SK-N-SH treated with all-trans-retinoic acid at 6 μM for 48 hours (cell line): ENCODE measurements around the gene KLF18.

Source experiments
- ATAC-seq: fragments of 200-7000 bp; cut with Tn5 transposase; 3 replicates; pipeline ENCODE4 v1.9.1; 2020; ENCODE audit warnings: mild to moderate bottlenecking, moderate library complexity
- ARNTL ChIP-seq: fragments of 450-650 bp; formaldehyde crosslinking; IDR thresholded peaks from 2 replicates; pipeline ENCODE4 v1.5.0; 2020; ENCODE audit warnings: low read depth, mild to moderate bottlenecking, moderate library complexity, borderline replicate concordance
- ESRRG ChIP-seq: fragments of 250-450 bp; sonication (Bioruptor Pico); IDR thresholded peaks from 2 replicates; pipeline ENCODE4 v1.6.1; 2021; ENCODE audit warnings: mild to moderate bottlenecking
- GLIS3 ChIP-seq: fragments of 250-450 bp; sonication (Bioruptor Pico); IDR thresholded peaks from 2 replicates; pipeline ENCODE4 v1.5.0; 2020; ENCODE audit warnings: mild to moderate bottlenecking, moderate library complexity
- ISL1 ChIP-seq: fragments of 250-450 bp; sonication (Bioruptor Pico); IDR thresholded peaks from 2 replicates; pipeline ENCODE4 v2.1.2; 2022; ENCODE audit warnings: mild to moderate bottlenecking, moderate library complexity
- OSR1 ChIP-seq: fragments of 250-450 bp; sonication (Bioruptor Pico); IDR thresholded peaks from 2 replicates; pipeline ENCODE4 v1.8.0; 2022; ENCODE audit warnings: moderate library complexity, mild to moderate bottlenecking, inconsistent platforms
- PPARA ChIP-seq: fragments of 250-450 bp; sonication (Bioruptor Pico); IDR thresholded peaks from 2 replicates; pipeline ENCODE4 v1.5.0; 2020; ENCODE audit warnings: mild to moderate bottlenecking, borderline replicate concordance
- RARB ChIP-seq: fragments of 250-450 bp; sonication (Bioruptor Pico); IDR thresholded peaks from 2 replicates; pipeline ENCODE4 v1.8.0; 2021; ENCODE audit warnings: mild to moderate bottlenecking, moderate library complexity
- SNAI2 ChIP-seq: fragments of 250-450 bp; sonication (Bioruptor Pico); IDR thresholded peaks from 2 replicates; pipeline ENCODE4 v1.5.0; 2020; ENCODE audit warnings: mild to moderate bottlenecking, moderate library complexity
- TCF4 ChIP-seq: fragments of 250-450 bp; sonication (Bioruptor Pico); IDR thresholded peaks from 2 replicates; pipeline ENCODE4 v1.8.0; 2021; ENCODE audit warnings: mild to moderate bottlenecking, moderate library complexity, borderline replicate concordance
- TOX ChIP-seq: fragments of 250-450 bp; sonication (Bioruptor Pico); IDR thresholded peaks from 2 replicates; pipeline ENCODE4 v1.8.0; 2021; ENCODE audit warnings: mild to moderate bottlenecking, moderate library complexity, borderline replicate concordance
- ZFP3 ChIP-seq: fragments of 250-450 bp; sonication (Bioruptor Pico); IDR thresholded peaks from 2 replicates; pipeline ENCODE4 v1.5.0; 2020; ENCODE audit warnings: mild to moderate bottlenecking, moderate library complexity
- ZFP30 ChIP-seq: fragments of 450-650 bp; formaldehyde crosslinking; IDR thresholded peaks from 2 replicates; pipeline ENCODE4 v1.5.0; 2022; ENCODE audit warnings: mild to moderate bottlenecking, moderate library complexity
- ZNF565 ChIP-seq: fragments of 450-650 bp; formaldehyde crosslinking; conservative IDR thresholded peaks from 2 replicates; pipeline ENCODE4 v1.5.0; 2020; ENCODE audit warnings: low read depth, mild to moderate bottlenecking, moderate library complexity
- ZNF8 ChIP-seq: fragments of 450-650 bp; formaldehyde crosslinking; IDR thresholded peaks from 2 replicates; pipeline ENCODE4 v1.5.0; 2020; ENCODE audit warnings: mild to moderate bottlenecking, moderate library complexity
- TF ChIP-seq, protein P1 (sequence below): fragments of 250-450 bp; sonication (Bioruptor Pico); IDR thresholded peaks from 2 replicates; pipeline ENCODE4 v1.5.1; 2021; ENCODE audit warnings: mild to moderate bottlenecking, moderate library complexity
- TF ChIP-seq, protein P2 (sequence below): fragments of 250-450 bp; sonication (Bioruptor Pico); IDR thresholded peaks from 2 replicates; pipeline ENCODE4 v1.5.0; 2020; ENCODE audit warnings: mild to moderate bottlenecking, moderate library complexity
- TF ChIP-seq, protein P3 (sequence below): fragments of 250-450 bp; sonication (Bioruptor Pico); IDR thresholded peaks from 2 replicates; pipeline ENCODE4 v1.8.0; 2021; ENCODE audit warnings: low read depth, mild to moderate bottlenecking, moderate library complexity, borderline replicate concordance
- TF ChIP-seq, protein P4 (sequence below): fragments of 250-450 bp; sonication (Bioruptor Pico); IDR thresholded peaks from 2 replicates; pipeline ENCODE4 v1.8.0; 2020; ENCODE audit warnings: mild to moderate bottlenecking, moderate library complexity, borderline replicate concordance
- TF ChIP-seq, protein P5 (sequence below): fragments of 250-450 bp; sonication (Bioruptor Pico); IDR thresholded peaks from 2 replicates; pipeline ENCODE4 v1.5.1; 2020; ENCODE audit warnings: low read depth, mild to moderate bottlenecking, moderate library complexity

KLF18 gene

DNA sequence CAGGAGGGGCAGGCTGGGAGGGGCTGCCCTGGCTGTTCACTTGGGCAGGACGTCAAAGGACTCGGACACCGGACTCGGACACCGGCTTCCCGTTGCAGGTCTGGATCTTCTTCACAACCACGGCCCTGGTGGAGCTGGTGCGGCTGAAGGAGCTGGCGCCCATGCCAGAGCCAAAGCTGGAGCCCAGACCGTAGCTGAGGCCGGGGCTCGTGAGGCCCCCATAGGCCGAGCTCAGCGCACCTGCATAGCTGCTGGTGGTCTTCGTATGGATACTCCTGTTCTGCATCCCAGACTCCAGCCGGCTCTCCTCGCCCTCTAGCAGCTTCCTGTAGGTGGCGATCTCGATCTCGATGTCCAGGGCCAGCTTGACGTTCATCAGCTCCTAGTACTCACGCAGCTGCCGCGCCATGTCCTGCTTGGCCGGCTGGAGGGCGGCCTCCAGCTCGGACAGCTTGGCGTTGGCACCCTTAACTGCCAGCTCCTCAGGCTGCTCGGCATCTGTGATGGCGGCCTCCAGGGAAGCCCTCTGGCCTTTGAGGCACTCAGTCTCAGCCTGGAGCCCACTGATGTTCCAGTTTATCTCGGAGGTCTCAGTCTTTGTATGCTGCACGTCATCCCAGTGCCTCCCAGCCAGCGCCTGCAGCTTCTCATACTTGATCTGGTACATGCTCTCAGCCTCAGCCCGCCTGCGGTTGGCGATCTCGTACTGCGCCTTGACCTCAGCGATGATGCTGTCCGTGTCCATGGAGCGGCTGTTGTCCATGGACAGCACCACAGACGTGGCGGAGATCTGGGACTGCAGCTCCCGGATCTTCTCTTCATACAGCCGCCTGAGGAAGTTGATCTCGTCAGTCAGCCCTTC lies 37.9 kb downstream of the KLF18 start:
- ATAC-seq: no peak
- TF ChIP-seq, protein P1, sequence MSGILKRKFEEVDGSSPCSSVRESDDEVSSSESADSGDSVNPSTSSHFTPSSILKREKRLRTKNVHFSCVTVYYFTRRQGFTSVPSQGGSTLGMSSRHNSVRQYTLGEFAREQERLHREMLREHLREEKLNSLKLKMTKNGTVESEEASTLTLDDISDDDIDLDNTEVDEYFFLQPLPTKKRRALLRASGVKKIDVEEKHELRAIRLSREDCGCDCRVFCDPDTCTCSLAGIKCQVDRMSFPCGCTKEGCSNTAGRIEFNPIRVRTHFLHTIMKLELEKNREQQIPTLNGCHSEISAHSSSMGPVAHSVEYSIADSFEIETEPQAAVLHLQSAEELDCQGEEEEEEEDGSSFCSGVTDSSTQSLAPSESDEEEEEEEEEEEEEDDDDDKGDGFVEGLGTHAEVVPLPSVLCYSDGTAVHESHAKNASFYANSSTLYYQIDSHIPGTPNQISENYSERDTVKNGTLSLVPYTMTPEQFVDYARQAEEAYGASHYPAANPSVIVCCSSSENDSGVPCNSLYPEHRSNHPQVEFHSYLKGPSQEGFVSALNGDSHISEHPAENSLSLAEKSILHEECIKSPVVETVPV (CRISPR knock-in tag): no peak
- TF ChIP-seq, protein P2, sequence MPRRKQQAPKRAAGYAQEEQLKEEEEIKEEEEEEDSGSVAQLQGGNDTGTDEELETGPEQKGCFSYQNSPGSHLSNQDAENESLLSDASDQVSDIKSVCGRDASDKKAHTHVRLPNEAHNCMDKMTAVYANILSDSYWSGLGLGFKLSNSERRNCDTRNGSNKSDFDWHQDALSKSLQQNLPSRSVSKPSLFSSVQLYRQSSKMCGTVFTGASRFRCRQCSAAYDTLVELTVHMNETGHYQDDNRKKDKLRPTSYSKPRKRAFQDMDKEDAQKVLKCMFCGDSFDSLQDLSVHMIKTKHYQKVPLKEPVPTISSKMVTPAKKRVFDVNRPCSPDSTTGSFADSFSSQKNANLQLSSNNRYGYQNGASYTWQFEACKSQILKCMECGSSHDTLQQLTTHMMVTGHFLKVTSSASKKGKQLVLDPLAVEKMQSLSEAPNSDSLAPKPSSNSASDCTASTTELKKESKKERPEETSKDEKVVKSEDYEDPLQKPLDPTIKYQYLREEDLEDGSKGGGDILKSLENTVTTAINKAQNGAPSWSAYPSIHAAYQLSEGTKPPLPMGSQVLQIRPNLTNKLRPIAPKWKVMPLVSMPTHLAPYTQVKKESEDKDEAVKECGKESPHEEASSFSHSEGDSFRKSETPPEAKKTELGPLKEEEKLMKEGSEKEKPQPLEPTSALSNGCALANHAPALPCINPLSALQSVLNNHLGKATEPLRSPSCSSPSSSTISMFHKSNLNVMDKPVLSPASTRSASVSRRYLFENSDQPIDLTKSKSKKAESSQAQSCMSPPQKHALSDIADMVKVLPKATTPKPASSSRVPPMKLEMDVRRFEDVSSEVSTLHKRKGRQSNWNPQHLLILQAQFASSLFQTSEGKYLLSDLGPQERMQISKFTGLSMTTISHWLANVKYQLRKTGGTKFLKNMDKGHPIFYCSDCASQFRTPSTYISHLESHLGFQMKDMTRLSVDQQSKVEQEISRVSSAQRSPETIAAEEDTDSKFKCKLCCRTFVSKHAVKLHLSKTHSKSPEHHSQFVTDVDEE (CRISPR knock-in tag): no peak
- TF ChIP-seq, protein P3, sequence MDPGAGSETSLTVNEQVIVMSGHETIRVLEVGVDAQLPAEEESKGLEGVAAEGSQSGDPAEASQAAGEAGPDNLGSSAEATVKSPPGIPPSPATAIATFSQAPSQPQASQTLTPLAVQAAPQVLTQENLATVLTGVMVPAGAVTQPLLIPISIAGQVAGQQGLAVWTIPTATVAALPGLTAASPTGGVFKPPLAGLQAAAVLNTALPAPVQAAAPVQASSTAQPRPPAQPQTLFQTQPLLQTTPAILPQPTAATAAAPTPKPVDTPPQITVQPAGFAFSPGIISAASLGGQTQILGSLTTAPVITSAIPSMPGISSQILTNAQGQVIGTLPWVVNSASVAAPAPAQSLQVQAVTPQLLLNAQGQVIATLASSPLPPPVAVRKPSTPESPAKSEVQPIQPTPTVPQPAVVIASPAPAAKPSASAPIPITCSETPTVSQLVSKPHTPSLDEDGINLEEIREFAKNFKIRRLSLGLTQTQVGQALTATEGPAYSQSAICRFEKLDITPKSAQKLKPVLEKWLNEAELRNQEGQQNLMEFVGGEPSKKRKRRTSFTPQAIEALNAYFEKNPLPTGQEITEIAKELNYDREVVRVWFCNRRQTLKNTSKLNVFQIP (CRISPR knock-in tag): no peak
- TF ChIP-seq GLIS3 (CRISPR knock-in tag) (no peak), ZFP30 (CRISPR knock-in tag) (no peak), ZNF8 (CRISPR knock-in tag) (no peak), ESRRG (CRISPR knock-in tag) (no peak)

DNA sequence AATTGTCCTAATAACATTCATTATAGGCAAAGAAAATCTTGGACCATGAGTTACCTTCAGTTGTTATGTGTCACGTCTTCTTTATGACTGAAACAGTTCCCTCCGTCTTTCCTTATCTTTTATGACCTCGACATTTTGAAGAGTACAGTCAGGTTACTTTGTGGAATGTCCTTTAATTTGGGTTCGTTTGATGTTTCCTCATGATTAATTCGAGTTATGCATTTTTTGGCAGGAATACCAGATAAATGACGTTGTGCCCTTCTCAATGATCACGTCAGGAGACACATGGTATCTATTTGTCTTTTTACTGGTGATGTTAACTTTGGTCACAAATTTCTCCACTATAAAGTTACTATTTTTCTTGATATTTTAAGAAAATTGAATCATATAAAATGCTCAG lies 40.1 kb downstream of the KLF18 start:
- TF ChIP-seq ZNF565 (CRISPR knock-in tag) (no peak), GLIS3 (CRISPR knock-in tag) (no peak), OSR1 (CRISPR knock-in tag) (no peak), TOX (no peak), SNAI2 (no peak), TCF4 (CRISPR knock-in tag) (no peak), RARB (CRISPR knock-in tag) (no peak), ARNTL (CRISPR knock-in tag) (no peak), ZFP3 (CRISPR knock-in tag) (no peak), ISL1 (no peak), PPARA (CRISPR knock-in tag) (no peak)
- TF ChIP-seq, protein P3 (CRISPR knock-in tag): no peak
- TF ChIP-seq, protein P4, sequence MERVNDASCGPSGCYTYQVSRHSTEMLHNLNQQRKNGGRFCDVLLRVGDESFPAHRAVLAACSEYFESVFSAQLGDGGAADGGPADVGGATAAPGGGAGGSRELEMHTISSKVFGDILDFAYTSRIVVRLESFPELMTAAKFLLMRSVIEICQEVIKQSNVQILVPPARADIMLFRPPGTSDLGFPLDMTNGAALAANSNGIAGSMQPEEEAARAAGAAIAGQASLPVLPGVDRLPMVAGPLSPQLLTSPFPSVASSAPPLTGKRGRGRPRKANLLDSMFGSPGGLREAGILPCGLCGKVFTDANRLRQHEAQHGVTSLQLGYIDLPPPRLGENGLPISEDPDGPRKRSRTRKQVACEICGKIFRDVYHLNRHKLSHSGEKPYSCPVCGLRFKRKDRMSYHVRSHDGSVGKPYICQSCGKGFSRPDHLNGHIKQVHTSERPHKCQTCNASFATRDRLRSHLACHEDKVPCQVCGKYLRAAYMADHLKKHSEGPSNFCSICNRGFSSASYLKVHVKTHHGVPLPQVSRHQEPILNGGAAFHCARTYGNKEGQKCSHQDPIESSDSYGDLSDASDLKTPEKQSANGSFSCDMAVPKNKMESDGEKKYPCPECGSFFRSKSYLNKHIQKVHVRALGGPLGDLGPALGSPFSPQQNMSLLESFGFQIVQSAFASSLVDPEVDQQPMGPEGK: no peak
- TF ChIP-seq, protein P1 (CRISPR knock-in tag): no peak
- TF ChIP-seq, protein P5, sequence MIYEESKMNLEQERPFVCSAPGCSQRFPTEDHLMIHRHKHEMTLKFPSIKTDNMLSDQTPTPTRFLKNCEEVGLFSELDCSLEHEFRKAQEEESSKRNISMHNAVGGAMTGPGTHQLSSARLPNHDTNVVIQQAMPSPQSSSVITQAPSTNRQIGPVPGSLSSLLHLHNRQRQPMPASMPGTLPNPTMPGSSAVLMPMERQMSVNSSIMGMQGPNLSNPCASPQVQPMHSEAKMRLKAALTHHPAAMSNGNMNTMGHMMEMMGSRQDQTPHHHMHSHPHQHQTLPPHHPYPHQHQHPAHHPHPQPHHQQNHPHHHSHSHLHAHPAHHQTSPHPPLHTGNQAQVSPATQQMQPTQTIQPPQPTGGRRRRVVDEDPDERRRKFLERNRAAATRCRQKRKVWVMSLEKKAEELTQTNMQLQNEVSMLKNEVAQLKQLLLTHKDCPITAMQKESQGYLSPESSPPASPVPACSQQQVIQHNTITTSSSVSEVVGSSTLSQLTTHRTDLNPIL (CRISPR knock-in tag): no peak
- TF ChIP-seq, protein P2 (CRISPR knock-in tag): no peak
- ATAC-seq: no peak
